GM12892 (cell line): ENCODE results near the gene AHRR.

ENCODE experiments used
- POLR2A ChIP-seq: IDR thresholded peaks from 2 replicates; pipeline ENCODE4 v1.6.1; 2011; ENCODE audit warnings: low read depth, low read length, control low read depth
- POLR2AphosphoS5 ChIP-seq: IDR thresholded peaks from 2 replicates; pipeline ENCODE4 v1.6.1; 2011; ENCODE audit warnings: low read depth, low read length, control low read depth
- TAF1 ChIP-seq: IDR thresholded peaks from 2 replicates; pipeline ENCODE4 v1.6.1; 2011; ENCODE audit warnings: low read depth, mild to moderate bottlenecking, control low read depth, low read length, borderline replicate concordance

DNA sequence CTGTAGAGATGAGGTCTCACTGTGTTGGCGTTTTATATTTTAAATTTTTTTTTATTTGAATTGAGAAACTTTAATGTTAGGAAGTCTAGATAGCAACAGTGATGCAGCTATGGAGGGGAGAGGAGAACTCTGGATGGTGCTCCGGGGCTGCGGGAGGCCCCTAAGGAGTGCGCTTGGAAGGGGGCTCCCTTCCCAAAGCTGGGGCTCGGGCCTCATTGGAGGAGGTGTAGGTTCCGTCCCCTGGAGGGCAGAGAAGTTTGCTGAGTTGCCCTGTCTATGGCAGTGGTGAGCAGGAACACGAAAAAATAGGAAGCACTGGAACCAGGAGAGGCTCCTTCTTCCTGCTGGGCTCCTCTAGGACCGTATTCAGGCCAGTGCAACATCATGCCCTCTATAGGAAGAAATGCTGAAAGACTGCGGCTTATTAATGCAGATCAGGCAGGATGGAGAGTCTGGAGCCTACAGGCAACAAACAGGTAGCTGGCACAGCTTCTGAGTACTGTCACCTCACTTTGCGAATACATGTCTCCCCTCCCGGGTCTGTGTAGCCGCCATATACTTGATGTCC is 16.1 kb downstream of the AHRR start:
- TF ChIP-seq POLR2AphosphoS5, result no peak
- no peak for TF ChIP-seq POLR2A
- TF ChIP-seq TAF1, result no peak
